ENCODE measurements around the gene UST. TPM values are rescaled to one million over a fixed set of nuclear protein-coding genes. Genes with fewer than 3 reads are reported as not detected.
A peak's percentile ranks its signal among the peaks of the same experiment; 100 is the strongest.

UST gene
- total RNA-seq, 2 donors from 2014 or later = 15.3 to 16.3 TPM

DNA sequence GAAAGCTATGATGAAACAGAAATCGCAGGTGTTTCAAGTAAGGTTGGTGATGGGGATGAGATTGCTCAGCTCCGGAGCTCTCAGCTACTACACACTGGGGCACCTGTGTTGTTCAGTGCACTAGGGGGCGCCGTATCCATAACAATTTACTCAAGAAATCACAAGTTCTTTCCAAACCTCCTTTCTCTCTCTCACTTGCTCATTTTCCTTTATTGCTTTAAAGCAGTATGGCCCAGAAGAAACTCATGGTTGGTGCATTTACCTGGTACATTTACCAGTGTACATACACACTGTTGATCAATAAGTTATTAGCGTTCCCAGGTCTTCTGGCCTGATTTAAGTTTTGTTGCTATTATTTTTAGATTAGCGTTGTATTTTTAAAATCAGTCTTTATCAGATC, 335.5 kb downstream of the UST start:
- Mint-ChIP-seq H3K4me3 (no peak overlapping the region), H3K27ac (no peak overlapping the region), H3K4me1 (no peaks in the 10 kb centered on the region), H3K36me3 (ENCODE audit: low read depth) (no peaks in the 10 kb centered on the region), H3K27me3 (ENCODE audit: insufficient read depth) (no peaks in the 10 kb centered on the region), H3K9me3 (no peaks in the 10 kb centered on the region)
- no peaks in the 10 kb centered on the region for H3K36me3 ChIP-seq (ENCODE audit: control insufficient read depth, insufficient read depth, low read length)
- peak; percentile 90 for DNase-seq
- no peaks in the 10 kb centered on the region for H3K9me3 ChIP-seq (ENCODE audit: control insufficient read depth, low read length)
- TF ChIP-seq, protein P1, sequence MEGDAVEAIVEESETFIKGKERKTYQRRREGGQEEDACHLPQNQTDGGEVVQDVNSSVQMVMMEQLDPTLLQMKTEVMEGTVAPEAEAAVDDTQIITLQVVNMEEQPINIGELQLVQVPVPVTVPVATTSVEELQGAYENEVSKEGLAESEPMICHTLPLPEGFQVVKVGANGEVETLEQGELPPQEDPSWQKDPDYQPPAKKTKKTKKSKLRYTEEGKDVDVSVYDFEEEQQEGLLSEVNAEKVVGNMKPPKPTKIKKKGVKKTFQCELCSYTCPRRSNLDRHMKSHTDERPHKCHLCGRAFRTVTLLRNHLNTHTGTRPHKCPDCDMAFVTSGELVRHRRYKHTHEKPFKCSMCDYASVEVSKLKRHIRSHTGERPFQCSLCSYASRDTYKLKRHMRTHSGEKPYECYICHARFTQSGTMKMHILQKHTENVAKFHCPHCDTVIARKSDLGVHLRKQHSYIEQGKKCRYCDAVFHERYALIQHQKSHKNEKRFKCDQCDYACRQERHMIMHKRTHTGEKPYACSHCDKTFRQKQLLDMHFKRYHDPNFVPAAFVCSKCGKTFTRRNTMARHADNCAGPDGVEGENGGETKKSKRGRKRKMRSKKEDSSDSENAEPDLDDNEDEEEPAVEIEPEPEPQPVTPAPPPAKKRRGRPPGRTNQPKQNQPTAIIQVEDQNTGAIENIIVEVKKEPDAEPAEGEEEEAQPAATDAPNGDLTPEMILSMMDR (conservative IDR thresholded peaks at IDR 0.05) = peak; percentile 92
- no peak overlapping the region for H3K27ac ChIP-seq (ENCODE audit: low read depth, low read length)
- no peak overlapping the region for H3K4me3 ChIP-seq (ENCODE audit: low read length)
- H3K9ac ChIP-seq (ENCODE audit: extremely low read depth, low read length, poor library complexity, severe bottlenecking) = no peak overlapping the region
- H3K27me3 ChIP-seq (ENCODE audit: control insufficient read depth, insufficient read depth, low read length, poor library complexity, severe bottlenecking) = no peaks in the 10 kb centered on the region
- H3K4me1 ChIP-seq (ENCODE audit: control insufficient read depth, insufficient read depth, low read length) = no peaks in the 10 kb centered on the region
- 33 to 40% methylated on average over 3 to 6 of the region's 6 CpGs for WGBS, 2 experiments (ENCODE audit: insufficient coverage in 1 of 2, insufficient read length in 1 of 2)

DNA sequence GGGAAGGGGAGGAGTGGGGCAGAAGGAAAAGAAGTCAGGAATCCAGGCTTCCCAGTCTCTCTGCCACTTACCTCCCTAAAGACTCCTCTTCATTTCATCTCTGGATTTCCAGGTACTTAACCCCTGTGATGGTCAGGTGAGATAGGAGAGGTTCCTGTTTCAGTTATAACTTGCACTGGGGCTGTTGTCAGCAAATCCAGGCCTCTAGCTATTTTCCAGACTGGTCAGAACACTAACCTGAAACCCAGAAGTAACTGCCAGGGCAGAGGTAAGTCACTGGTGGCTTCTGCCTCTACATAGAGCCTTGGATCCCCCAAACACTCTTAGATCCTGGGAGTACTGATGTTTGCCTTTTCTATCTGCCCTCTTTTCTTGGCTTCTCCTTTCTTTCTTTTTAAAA, 337.2 kb downstream of the UST start:
- Histone ChIP-seq H3K27me3 (ENCODE audit: control insufficient read depth, insufficient read depth, low read length, poor library complexity, severe bottlenecking) (no peaks in the 10 kb centered on the region), H3K9me3 (ENCODE audit: control insufficient read depth, low read length) (no peaks in the 10 kb centered on the region), H3K9ac (ENCODE audit: extremely low read depth, low read length, poor library complexity, severe bottlenecking) (no peak overlapping the region), H3K4me1 (ENCODE audit: control insufficient read depth, insufficient read depth, low read length) (no peaks in the 10 kb centered on the region), H3K27ac (ENCODE audit: low read depth, low read length) (no peak overlapping the region), H3K36me3 (ENCODE audit: control insufficient read depth, insufficient read depth, low read length) (no peaks in the 10 kb centered on the region), H3K4me3 (ENCODE audit: low read length) (no peak overlapping the region)
- TF ChIP-seq, protein P1 (conservative IDR thresholded peaks at IDR 0.05) = no peak
- no peak overlapping the region for H3K27ac Mint-ChIP-seq
- H3K4me3 Mint-ChIP-seq = no peak overlapping the region
- no peaks in the 10 kb centered on the region for H3K9me3 Mint-ChIP-seq
- H3K4me1 Mint-ChIP-seq = no peaks in the 10 kb centered on the region
- no peaks in the 10 kb centered on the region for H3K36me3 Mint-ChIP-seq (ENCODE audit: low read depth)
- no peak for DNase-seq
- no peaks in the 10 kb centered on the region for H3K27me3 Mint-ChIP-seq (ENCODE audit: insufficient read depth)

DNA sequence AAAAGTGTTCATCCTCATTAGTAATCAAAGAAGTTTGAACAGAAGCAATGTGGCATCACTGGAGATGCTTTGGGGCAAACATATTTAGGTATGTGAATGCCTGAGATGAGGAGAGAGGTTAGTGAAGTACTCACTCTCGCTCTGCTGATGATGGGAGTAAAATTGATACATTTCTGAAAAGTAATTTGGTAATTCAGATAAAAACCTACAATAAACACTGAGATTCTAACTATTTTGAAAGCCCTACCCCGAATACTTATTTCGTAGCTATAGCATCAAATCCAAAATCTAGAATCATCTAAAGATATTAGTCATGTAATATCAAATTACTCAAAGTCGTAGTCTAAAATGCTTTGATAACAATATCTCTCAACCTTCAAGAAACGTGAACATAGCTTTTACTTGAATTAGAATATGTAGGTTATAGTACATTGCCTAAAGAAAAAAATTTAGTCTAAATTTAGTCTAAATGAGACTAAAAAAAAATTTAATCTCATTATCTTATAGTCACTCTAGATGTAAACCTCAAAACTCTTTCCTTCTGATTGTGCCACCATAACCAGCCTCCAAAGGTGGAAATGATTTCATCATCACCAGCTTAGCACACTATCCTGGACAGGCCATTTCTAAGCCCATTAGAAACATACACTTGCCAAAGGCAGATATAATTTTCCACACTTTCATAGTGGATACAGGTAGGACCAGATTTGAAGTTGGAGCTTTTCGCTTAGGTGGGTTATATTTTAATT, 338.2 kb downstream of the UST start:
- Mint-ChIP-seq H3K27ac (no peak overlapping the region), H3K27me3 (ENCODE audit: insufficient read depth) (no peaks in the 10 kb centered on the region), H3K4me1 (no peaks in the 10 kb centered on the region), H3K9me3 (no peaks in the 10 kb centered on the region), H3K4me3 (no peak overlapping the region), H3K36me3 (ENCODE audit: low read depth) (no peaks in the 10 kb centered on the region)
- Histone ChIP-seq H3K9me3 (ENCODE audit: control insufficient read depth, low read length) (no peaks in the 10 kb centered on the region), H3K27ac (ENCODE audit: low read depth, low read length) (no peak overlapping the region), H3K9ac (ENCODE audit: extremely low read depth, low read length, poor library complexity, severe bottlenecking) (no peak overlapping the region), H3K4me1 (ENCODE audit: control insufficient read depth, insufficient read depth, low read length) (no peaks in the 10 kb centered on the region), H3K36me3 (ENCODE audit: control insufficient read depth, insufficient read depth, low read length) (no peaks in the 10 kb centered on the region), H3K27me3 (ENCODE audit: control insufficient read depth, insufficient read depth, low read length, poor library complexity, severe bottlenecking) (no peaks in the 10 kb centered on the region), H3K4me3 (ENCODE audit: low read length) (no peak overlapping the region)
- TF ChIP-seq, protein P1 (conservative IDR thresholded peaks at IDR 0.05) = no peak
- WGBS, 2 experiments (ENCODE audit: insufficient coverage in 1 of 2, insufficient read length in 1 of 2) = 89 to 93% methylated on average over 2 to 4 of the region's 6 CpGs
- DNase-seq = no peak
